Testis (tissue), 3 donors: Measurements from ENCODE around the gene M6PR. TPM values are rescaled to one million over a fixed set of nuclear protein-coding genes. Genes with fewer than 3 reads are reported as not detected.

Experiments used
- DNase-seq: peaks from one replicate; pipeline ENCODE4 v3.0.0-alpha.2; 2019
- H3K27ac ChIP-seq, 2 donors: fragments of 200-600 bp; sonication (generic); one replicate each; pipeline ENCODE4 v1.5.1; 2019
- H3K27me3 ChIP-seq: fragments of 200-600 bp; sonication (generic); one replicate; pipeline ENCODE4 v1.5.1; 2019
- H3K36me3 ChIP-seq: fragments of 200-600 bp; sonication (generic); one replicate; pipeline ENCODE4 v1.5.1; 2017; ENCODE audit warnings: low read depth; ENCODE audit errors: missing control alignments
- H3K4me1 ChIP-seq: fragments of 200-600 bp; sonication (generic); one replicate; pipeline ENCODE4 v1.5.1; 2019
- H3K4me3 ChIP-seq, 2 donors: fragments of 200-600 bp; sonication (generic); one replicate each; pipeline ENCODE4 v1.5.1; 2017 to 2019
- H3K9me3 ChIP-seq: fragments of 200-600 bp; sonication (generic); one replicate; pipeline ENCODE4 v1.5.1; 2017
- CTCF ChIP-seq, 3 experiments: fragments of 450-650 bp in 2 of 3; fragments of 200-600 bp in 1 of 3; sonication (generic) in 1 of 3; IDR thresholded peaks; one replicate each; pipeline ENCODE4 v1.5.1; 2016 to 2019; ENCODE audit warnings: antibody characterized with exemption in 3 of 3, mild to moderate bottlenecking in 2 of 3, moderate library complexity in 1 of 3
- POLR2A ChIP-seq: fragments of 450-650 bp; IDR thresholded peaks from one replicate; pipeline ENCODE4 v1.6.1; 2017; ENCODE audit warnings: antibody characterized with exemption, mild to moderate bottlenecking, moderate library complexity
- WGBS, 2 donors: methylation state at CpG; one replicate each; pipeline ENCODE4 v1.1.5; 2018; 5-methylcytosine and 5-hydroxymethylcytosine counted together
- intact Hi-C: fragments of 100-400 bp; cut with DNase I; formaldehyde crosslinking; loops from one replicate; pipeline ENCODE4 v1.15.1; 2023; ENCODE audit warnings: low total_unique reads
- polyA plus RNA-seq: library from polyadenylated mRNA; stranded (reverse); fragments of 350-450 nt; fragmentation: Illumina TruSeq; extraction: RNeasy Lipid Tissue Mini Kit (QIAGEN cat#74804); gene quantifications from one replicate; pipeline ENCODE4 v1.2.3, GENCODE V29; 2014; ENCODE audit warnings: low read depth, low replicate concordance; ENCODE audit not compliant: insufficient read depth
- total RNA-seq, 2 donors: library from RNA; depleted of rRNA; stranded (reverse); fragments of >200 nt; gene quantifications; one replicate each; pipeline ENCODE4 v1.2.3, GENCODE V29; 2016

M6PR gene
- total and polyA plus RNA-seq, 3 donors from 2014 or later = 127 to 172 (median 166) TPM

GRCh38 chr12:8953773-8954402 lies 4.4 kb upstream of the M6PR start:
- no peak for DNase-seq

GRCh38 chr12:8951744-8952143 lies 2.3 kb upstream of the M6PR start:
- Histone ChIP-seq H3K4me3 (no peak overlapping the region), H3K9me3 (no peaks in the 10 kb centered on the region), H3K4me1 (no peaks in the 10 kb centered on the region), H3K36me3 (no peaks in the 10 kb centered on the region), H3K27ac (no peak overlapping the region), H3K27me3 (no peaks in the 10 kb centered on the region)
- 65 to 92% methylated on average over 1 of the region's 1 CpG for WGBS, 2 donors
- DNase-seq = no peak
- intact Hi-C loops = no loop called here
- no peak for TF ChIP-seq POLR2A
- TF ChIP-seq CTCF (IDR thresholded peaks at IDR 0.05) = no peak

More at GRCh38 chr12:8953773-8954402, 4.4 kb upstream of the M6PR start:
- intact Hi-C loops = no loop called here
- no peaks in the 10 kb centered on the region for H3K4me1 ChIP-seq
- H3K9me3 ChIP-seq = no peaks in the 10 kb centered on the region
- no peaks in the 10 kb centered on the region for H3K27me3 ChIP-seq
- no peak overlapping the region for H3K4me3 ChIP-seq
- 91 to 93% methylated on average over 8 of the region's 8 CpGs for WGBS, 2 donors
- no peak overlapping the region for H3K27ac ChIP-seq
- TF ChIP-seq CTCF (IDR thresholded peaks at IDR 0.05) (no peak), POLR2A (no peak)
- H3K36me3 ChIP-seq = no peaks in the 10 kb centered on the region

- no peaks in the 10 kb centered on the region for H3K27me3 ChIP-seq
- no peaks in the 10 kb centered on the region for H3K4me1 ChIP-seq
- WGBS, 2 donors = 15 to 22% methylated on average over 9 of the region's 9 CpGs
- peak overlapping the region; percentile 94 to 99 for H3K27ac ChIP-seq
- no peaks in the 10 kb centered on the region for H3K9me3 ChIP-seq
- no peak for TF ChIP-seq POLR2A
- no peak for TF ChIP-seq CTCF (IDR thresholded peaks at IDR 0.05)
- peak overlapping the region; percentile 75 to 80 for H3K4me3 ChIP-seq
- DNase-seq = no peak
- H3K36me3 ChIP-seq = no peaks in the 10 kb centered on the region
- intact Hi-C loops = no loop called here
Measured at GRCh38 chr12:8950702-8951478, 1.4 kb upstream of the M6PR start.

GRCh38 chr12:8950221-8950527 lies 729 bp upstream of the M6PR start:
- no peaks in the 10 kb centered on the region for H3K9me3 ChIP-seq
- intact Hi-C loops = no loop called here
- H3K4me1 ChIP-seq = no peaks in the 10 kb centered on the region
- no peaks in the 10 kb centered on the region for H3K36me3 ChIP-seq
- H3K27ac ChIP-seq = peak overlapping the region; percentile 94 to 99
- no peaks in the 10 kb centered on the region for H3K27me3 ChIP-seq
- 0 to 2% methylated on average over 7 of the region's 7 CpGs for WGBS, 2 donors
- peak overlapping the region; percentile 75 to 80 for H3K4me3 ChIP-seq
- no peak for DNase-seq
- TF ChIP-seq POLR2A = no peak
- TF ChIP-seq CTCF (IDR thresholded peaks at IDR 0.05) = no peak
